Muscle of leg (tissue), 11 donors: ENCODE results near the gene SPOCK1. TPM values are rescaled to one million over a fixed set of nuclear protein-coding genes. Genes with fewer than 3 reads are reported as not detected.

ENCODE experiments used
- DNase-seq: peaks from one replicate; pipeline ENCODE4 v3.0.0; 2013
- H3K27ac ChIP-seq: one replicate; pipeline ENCODE4 v1.5.1; 2013; ENCODE audit warnings: mild to moderate bottlenecking, low read length, control low read depth
- H3K27me3 ChIP-seq: one replicate; pipeline ENCODE4 v1.6.1; 2013; ENCODE audit warnings: low read length; ENCODE audit not compliant: control insufficient read depth, insufficient read depth
- H3K36me3 ChIP-seq: one replicate; pipeline ENCODE4 v1.6.1; 2013; ENCODE audit warnings: low read length; ENCODE audit not compliant: control insufficient read depth, insufficient read depth
- H3K4me1 ChIP-seq: one replicate; pipeline ENCODE4 v1.6.1; 2013; ENCODE audit warnings: low read length; ENCODE audit not compliant: control insufficient read depth, insufficient read depth
- H3K4me3 ChIP-seq: one replicate; pipeline ENCODE4 v1.5.1; 2013; ENCODE audit warnings: low read length, control low read depth
- H3K9me3 ChIP-seq: replicated peaks from 2 replicates; pipeline ENCODE4 v1.6.1; 2013; ENCODE audit warnings: low read depth, low read length; ENCODE audit not compliant: control insufficient read depth
- WGBS: methylation state at CpG from one replicate; pipeline ENCODE4 v1.1.5; 2013; ENCODE audit warnings: missing lambda C conversion rate; ENCODE audit not compliant: insufficient coverage; 5-methylcytosine and 5-hydroxymethylcytosine counted together
- polyA plus RNA-seq, 8 donors: library from polyadenylated mRNA; unstranded; fragments of 120-200 nt; gene quantifications; one replicate each; pipeline versions ENCODE4 v1.2.1 to v1.2.3, GENCODE V29; 2013; ENCODE audit warnings: inconsistent platforms in 1 of 8, low replicate concordance in 1 of 8; ENCODE audit not compliant: insufficient read length in 8 of 8, insufficient read depth in 1 of 8
- total RNA-seq: library from RNA; stranded (reverse); fragments of 120-200 nt; gene quantifications from one replicate; pipeline ENCODE4 v1.2.4, GENCODE V29; 2013

SPOCK1 gene
- total and polyA plus RNA-seq, 9 donors: 2.3 to 14.8 (median 4.6) TPM

GRCh38 chr5:137220523-137220927 lies 278.6 kb downstream of the SPOCK1 start:
- H3K27ac ChIP-seq: no peak overlapping the region
- H3K27me3 ChIP-seq: no peaks in the 10 kb centered on the region
- H3K4me3 ChIP-seq: no peak overlapping the region
- no peaks in the 10 kb centered on the region for H3K36me3 ChIP-seq
- H3K9me3 ChIP-seq: no peaks in the 10 kb centered on the region
- H3K4me1 ChIP-seq: no peaks in the 10 kb centered on the region
- 80% methylated on average over 1 of the region's 3 CpGs for WGBS
- no peak for DNase-seq

GRCh38 chr5:137218896-137219295 lies 280.2 kb downstream of the SPOCK1 start:
- no CpG with 5 or more reads among the region's 1 CpG for WGBS
- no peak overlapping the region for H3K27ac ChIP-seq

GRCh38 chr5:137218471-137218870 lies 280.7 kb downstream of the SPOCK1 start:
- Histone ChIP-seq H3K27me3 (no peaks in the 10 kb centered on the region), H3K36me3 (no peaks in the 10 kb centered on the region), H3K4me3 (no peak overlapping the region), H3K27ac (no peak overlapping the region), H3K4me1 (no peaks in the 10 kb centered on the region), H3K9me3 (no peaks in the 10 kb centered on the region)
- no CpG with 5 or more reads among the region's 1 CpG for WGBS
- peak; percentile 33 for DNase-seq

More at GRCh38 chr5:137218896-137219295, 280.2 kb downstream of the SPOCK1 start:
- H3K4me1 ChIP-seq: no peaks in the 10 kb centered on the region
- no peaks in the 10 kb centered on the region for H3K9me3 ChIP-seq
- H3K36me3 ChIP-seq: no peaks in the 10 kb centered on the region
- no peak overlapping the region for H3K4me3 ChIP-seq
- DNase-seq: no peak
- H3K27me3 ChIP-seq: no peaks in the 10 kb centered on the region

- Histone ChIP-seq H3K9me3 (no peaks in the 10 kb centered on the region), H3K4me1 (no peaks in the 10 kb centered on the region), H3K4me3 (no peak overlapping the region), H3K27me3 (no peaks in the 10 kb centered on the region), H3K27ac (no peak overlapping the region), H3K36me3 (no peaks in the 10 kb centered on the region)
- DNase-seq: no peak
- WGBS: no CpG with 5 or more reads among the region's 6 CpGs
These were observed 281.4 kb downstream of the SPOCK1 start for GRCh38 chr5:137217599-137218200.

GRCh38 chr5:137216976-137217598 lies 282.0 kb downstream of the SPOCK1 start:
- no CpG with 5 or more reads among the region's 5 CpGs for WGBS
- no peaks in the 10 kb centered on the region for H3K4me1 ChIP-seq
- DNase-seq: no peak
- H3K36me3 ChIP-seq: no peaks in the 10 kb centered on the region
- H3K9me3 ChIP-seq: no peaks in the 10 kb centered on the region
- no peak overlapping the region for H3K27ac ChIP-seq
- no peaks in the 10 kb centered on the region for H3K27me3 ChIP-seq
- no peak overlapping the region for H3K4me3 ChIP-seq

GRCh38 chr5:137215780-137216179 lies 283.3 kb downstream of the SPOCK1 start:
- no peak overlapping the region for H3K27ac ChIP-seq
- H3K4me3 ChIP-seq: no peak overlapping the region
- H3K36me3 ChIP-seq: no peaks in the 10 kb centered on the region
- 100% methylated on average over 1 of the region's 2 CpGs for WGBS
- no peak for DNase-seq
- no peaks in the 10 kb centered on the region for H3K4me1 ChIP-seq
- no peaks in the 10 kb centered on the region for H3K27me3 ChIP-seq
- no peaks in the 10 kb centered on the region for H3K9me3 ChIP-seq

- Histone ChIP-seq H3K4me1 (no peaks in the 10 kb centered on the region), H3K36me3 (no peaks in the 10 kb centered on the region), H3K9me3 (no peaks in the 10 kb centered on the region), H3K27ac (no peak overlapping the region), H3K4me3 (no peak overlapping the region), H3K27me3 (no peaks in the 10 kb centered on the region)
- no CpG with 5 or more reads among the region's 1 CpG for WGBS
- DNase-seq: no peak
These were observed 283.9 kb downstream of the SPOCK1 start for GRCh38 chr5:137215261-137215660.

- Histone ChIP-seq H3K27me3 (no peaks in the 10 kb centered on the region), H3K27ac (no peak overlapping the region), H3K4me1 (no peaks in the 10 kb centered on the region), H3K36me3 (no peaks in the 10 kb centered on the region), H3K4me3 (no peak overlapping the region), H3K9me3 (no peaks in the 10 kb centered on the region)
- no peak for DNase-seq
- no CpG with 5 or more reads among the region's 2 CpGs for WGBS
These were observed 284.5 kb downstream of the SPOCK1 start for GRCh38 chr5:137214446-137215189.

- Histone ChIP-seq H3K4me1 (no peaks in the 10 kb centered on the region), H3K36me3 (no peaks in the 10 kb centered on the region), H3K27me3 (no peaks in the 10 kb centered on the region), H3K27ac (no peak overlapping the region), H3K9me3 (no peaks in the 10 kb centered on the region), H3K4me3 (no peak overlapping the region)
- no peak for DNase-seq
- WGBS: 80% methylated on average over 2 of the region's 3 CpGs
These were observed 286.7 kb downstream of the SPOCK1 start for GRCh38 chr5:137212471-137212870.

GRCh38 chr5:137209232-137209809 lies 289.8 kb downstream of the SPOCK1 start:
- no CpG with 5 or more reads among the region's 9 CpGs for WGBS
- Histone ChIP-seq H3K36me3 (no peaks in the 10 kb centered on the region), H3K4me3 (no peak overlapping the region), H3K4me1 (no peaks in the 10 kb centered on the region), H3K27me3 (no peaks in the 10 kb centered on the region), H3K27ac (no peak overlapping the region), H3K9me3 (no peaks in the 10 kb centered on the region)
- no peak for DNase-seq
